DMS153 (cell line): ENCODE data around the gene CCR3.

ENCODE experiments used
- DNase-seq: peaks from one replicate; lab custom pipeline; 2025; lab: John Stamatoyannopoulos, UW

Gene CCR3

DNA sequence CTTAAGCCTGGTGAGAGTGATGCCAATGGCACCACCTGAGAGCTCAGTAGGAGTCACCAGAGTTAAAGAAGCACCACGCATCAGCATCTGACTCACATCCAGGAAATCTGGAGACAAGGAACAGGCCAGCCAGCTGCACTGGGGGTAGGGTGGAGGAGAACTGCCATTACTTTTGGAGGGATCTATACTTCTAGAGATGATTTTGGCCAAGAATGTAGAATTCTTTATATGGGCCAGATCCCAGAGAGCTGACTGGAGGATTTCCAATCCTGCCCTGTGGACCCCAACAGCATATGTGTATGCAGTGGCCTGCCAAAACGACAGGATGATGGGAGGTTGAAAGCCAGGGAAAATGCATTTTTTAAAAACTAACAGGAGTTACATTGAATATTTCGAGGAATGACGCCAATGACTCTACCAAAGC is 29.8 kb downstream of the CCR3 start:
- DNase-seq = no peak

DNA sequence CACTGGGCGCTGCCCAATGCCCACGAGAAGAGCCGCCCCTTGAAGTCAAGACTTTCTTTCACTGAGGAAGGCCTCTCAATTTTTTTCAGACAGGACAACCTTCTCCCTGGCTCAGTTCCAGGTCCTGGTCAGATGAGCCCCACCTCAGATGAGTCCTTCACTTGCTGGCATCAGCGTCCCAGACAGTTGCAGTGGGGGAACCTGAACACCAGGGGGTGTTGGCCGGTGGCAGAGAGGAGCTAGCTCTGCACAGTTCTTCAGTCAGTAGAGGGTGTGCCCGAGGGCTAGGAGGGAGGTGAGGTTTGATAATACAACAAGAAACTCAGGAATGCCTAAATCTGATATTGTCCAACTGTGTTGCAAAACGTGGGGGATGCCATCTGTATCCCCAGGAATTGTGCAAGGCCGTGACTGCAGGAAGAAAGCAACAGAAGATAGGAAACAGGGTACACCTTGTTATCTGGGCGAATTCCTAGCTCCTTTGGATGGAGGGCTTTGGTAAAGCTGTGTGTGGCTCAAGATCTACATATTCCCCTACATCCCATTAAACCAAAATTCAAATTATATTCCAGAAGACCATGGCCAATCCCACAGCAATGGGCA is 34.3 kb downstream of the CCR3 start:
- DNase-seq = no peak

DNA sequence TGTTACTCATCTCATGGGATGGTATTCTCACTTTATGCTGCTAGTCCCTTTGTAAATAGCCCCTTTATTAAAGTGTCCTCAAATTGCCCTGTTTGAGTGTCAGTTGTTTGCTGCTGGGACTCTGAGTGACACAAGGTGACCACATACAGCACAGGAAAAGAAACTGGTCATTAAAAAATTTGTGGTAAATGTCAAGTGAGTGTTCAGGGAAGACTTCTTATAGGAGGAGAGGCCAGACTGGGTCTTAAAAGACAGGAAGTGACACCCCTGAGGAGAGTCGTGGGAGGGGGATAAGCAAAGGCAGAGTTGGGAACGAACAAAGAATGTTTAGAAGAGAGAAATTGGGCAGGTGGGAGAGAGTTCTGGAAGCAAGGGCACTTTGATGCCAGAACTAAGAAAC is 35.2 kb downstream of the CCR3 start:
- no peak for DNase-seq

DNA sequence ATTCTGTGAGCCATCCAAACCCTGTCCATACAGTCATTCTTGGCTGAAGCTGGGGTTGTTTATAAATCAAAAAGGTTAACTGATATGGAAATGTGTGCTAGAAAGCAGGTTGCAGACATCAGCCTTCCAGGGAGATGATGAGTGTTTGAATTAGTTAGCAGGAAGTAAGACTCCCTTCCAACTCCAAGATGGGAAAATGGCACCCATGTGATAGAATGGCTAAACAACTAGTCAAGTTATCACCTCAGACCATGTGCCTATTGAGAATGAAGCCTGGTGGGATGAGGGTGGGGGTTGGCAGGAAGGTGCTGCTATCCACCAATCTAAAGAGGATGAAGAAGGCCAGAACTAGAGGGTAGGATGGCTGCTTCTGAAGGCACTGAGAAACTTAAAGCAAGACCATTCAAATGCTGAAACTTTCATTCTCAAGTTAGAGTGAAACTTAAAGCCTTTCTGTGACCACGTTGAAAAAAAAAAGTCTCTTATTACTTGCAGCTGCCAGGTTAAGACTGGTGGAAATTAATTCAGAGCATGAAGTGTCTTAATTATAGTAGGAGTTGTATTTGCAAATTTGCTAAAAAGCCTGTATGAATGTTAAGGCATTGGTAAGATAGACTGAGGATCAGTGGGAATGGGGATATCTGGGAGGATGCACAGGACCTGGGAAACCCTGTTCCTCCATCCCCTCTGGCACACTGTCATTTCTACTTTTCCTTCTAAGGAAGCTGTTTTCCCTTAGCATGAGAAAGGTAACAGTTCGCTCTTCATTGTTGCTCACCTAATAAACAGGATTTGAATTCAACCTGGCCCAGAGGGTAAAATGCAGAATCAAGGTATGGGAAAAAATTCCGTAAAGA is 36.8 kb downstream of the CCR3 start:
- DNase-seq = no peak

- no peak for DNase-seq
Observed at GRCh38 chr3:46280105-46280797, 38.0 kb downstream of the CCR3 start.

GRCh38 chr3:46281551-46281950 is 39.3 kb downstream of the CCR3 start:
- no peak for DNase-seq

- DNase-seq = no peak
Observed at GRCh38 chr3:46282041-46282440, 39.8 kb downstream of the CCR3 start.

- no peak for DNase-seq
Observed at GRCh38 chr3:46282696-46283095, 40.4 kb downstream of the CCR3 start.

DNA sequence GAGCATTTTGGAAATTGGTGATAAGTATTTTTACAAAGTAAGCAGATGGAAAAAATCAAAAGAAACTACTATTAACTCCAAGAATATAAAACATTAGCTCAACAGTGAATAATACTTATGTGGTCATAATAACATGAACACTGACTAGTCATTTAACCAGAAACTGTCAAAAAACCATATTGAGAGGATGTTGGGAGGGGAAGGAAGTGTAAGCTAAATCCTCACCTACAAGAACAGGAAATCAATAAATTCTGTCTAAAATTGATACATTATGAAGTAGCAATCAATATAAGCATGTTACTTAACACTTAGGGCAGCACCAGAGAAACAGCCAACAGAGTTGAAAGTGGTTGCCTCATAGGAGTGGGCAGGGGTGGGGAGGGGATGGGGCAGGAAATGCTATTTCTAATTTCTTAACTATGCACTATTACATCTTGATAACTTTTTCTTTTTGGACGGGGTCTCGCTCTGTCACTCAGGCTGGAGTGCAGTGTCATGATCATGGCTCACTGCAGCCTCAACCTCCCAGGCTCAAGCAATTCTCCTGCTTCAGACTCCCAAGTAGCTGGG is 41.7 kb downstream of the CCR3 start:
- no peak for DNase-seq

- no peak for DNase-seq
Observed at GRCh38 chr3:46284981-46285683, 42.9 kb downstream of the CCR3 start.

GRCh38 chr3:46285931-46286619 is 43.8 kb downstream of the CCR3 start:
- no peak for DNase-seq

- DNase-seq = no peak
Observed at GRCh38 chr3:46286947-46287565, 44.8 kb downstream of the CCR3 start.

DNA sequence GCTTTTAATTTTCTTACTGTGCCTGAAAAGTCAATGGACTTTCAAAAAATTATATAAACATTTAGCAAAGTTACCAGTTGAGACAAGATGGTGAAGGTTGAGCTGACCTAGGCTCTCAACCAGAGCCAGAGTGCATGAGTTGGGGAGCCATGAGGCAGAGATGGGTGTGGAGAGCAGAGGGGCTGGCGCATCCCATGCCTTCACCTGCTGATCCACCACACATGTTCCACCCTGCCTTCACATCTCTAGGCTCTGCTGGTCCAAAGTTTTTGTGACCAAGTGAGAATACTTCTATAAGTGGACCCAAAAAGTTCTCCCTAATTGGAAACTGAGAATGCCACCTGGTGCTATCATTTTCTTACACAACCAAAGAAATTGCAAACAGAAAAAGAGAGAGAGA is 47.3 kb downstream of the CCR3 start:
- DNase-seq = no peak

- DNase-seq = no peak
Observed at GRCh38 chr3:46289966-46290365, 47.7 kb downstream of the CCR3 start.

GRCh38 chr3:46291046-46291445 is 48.8 kb downstream of the CCR3 start:
- DNase-seq = no peak

DNA sequence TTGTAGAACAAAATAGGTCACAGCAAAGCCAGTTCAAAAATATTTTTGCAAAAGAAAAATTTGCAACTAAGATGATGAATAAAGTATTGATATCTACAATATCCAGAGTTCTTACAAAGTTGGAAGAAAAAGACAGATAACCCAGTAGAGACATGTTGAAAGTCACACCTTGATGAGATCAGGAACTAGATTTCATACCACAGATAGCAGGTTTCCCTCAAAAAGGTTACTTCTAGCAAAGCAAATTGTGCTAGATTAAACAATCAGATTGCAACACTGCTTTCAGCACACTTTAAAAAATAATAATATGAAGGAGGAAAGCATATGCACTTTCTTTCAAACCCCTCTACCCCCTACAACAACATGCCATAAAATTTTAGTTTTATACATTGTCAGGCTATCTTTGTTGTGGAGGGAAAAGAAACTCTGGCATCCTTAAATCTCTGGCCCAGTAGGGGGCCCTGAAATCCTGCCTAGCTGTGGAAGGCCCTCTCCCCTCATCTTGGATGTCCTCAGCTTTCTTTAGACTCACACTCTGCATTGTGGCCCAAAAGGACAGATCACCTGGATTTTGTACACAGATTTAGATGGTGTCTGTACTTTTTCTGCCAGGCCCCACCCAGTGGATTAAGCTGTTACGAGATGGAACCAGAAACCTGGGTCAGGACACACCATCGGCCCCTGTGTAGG is 50.9 kb downstream of the CCR3 start:
- DNase-seq = no peak

DNA sequence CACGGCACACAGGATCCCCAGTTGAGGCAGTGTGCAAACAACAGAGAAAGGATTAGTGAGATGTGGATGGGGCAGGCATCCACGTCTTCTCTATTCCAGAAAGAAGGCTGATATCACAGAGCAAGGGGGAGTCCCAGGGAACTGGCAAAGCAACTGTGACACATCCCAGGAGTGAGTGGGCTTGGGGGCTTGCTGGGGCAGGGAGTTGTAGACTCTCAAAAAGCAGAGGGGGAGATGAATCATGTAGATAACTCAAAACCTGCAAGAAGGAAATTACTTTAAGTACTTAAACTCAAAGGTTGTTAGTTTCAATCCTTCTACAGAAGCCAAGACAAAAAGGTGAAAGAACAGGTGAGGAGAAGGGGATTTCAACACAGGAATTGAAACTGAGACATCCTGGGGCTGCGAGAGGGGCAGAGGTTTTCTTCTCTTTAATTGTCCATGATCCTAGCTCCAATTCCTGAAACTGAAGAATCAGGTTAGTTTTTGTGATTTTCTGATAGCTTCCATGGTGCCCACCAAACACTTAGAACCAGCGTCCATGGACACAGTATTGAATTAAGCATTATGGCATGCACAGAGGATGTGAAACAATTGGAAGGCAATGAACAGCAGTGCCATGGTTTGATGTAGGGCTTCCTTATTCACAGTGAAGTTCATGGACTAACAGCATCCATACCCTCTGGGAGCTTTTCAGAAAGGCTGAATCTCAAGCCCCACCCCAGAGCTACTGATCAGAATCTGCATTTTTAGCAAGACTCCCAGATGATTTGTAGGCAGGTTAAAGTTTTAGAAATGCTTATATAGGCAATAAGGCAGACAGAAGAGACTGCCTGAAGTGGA is 52.0 kb downstream of the CCR3 start:
- DNase-seq = no peak

- no peak for DNase-seq
Observed at GRCh38 chr3:46296826-46297225, 54.6 kb downstream of the CCR3 start.

GRCh38 chr3:46297658-46298423 is 55.6 kb downstream of the CCR3 start:
- no peak for DNase-seq
